Neural cell (in vitro differentiated cells): ENCODE results near the gene PANK1. TPM values are rescaled to one million over a fixed set of nuclear protein-coding genes. Genes with fewer than 3 reads are reported as not detected.

Experiments used
- H2AFZ ChIP-seq: fragments of 200-600, 300-800 bp; sonication (generic), shearing (Covaris generic); 2 replicates; pipeline ENCODE4 v1.6.0; 2014; ENCODE audit warnings: low read depth, mild to moderate bottlenecking, antibody characterized with exemption, low read length, moderate library complexity
- H3F3A ChIP-seq: fragments of 200-600 bp; shearing (Covaris generic); 2 replicates; pipeline ENCODE4 v1.6.1; 2016; ENCODE audit warnings: mild to moderate bottlenecking, moderate library complexity, mixed read lengths, antibody characterized with exemption, low read length; ENCODE audit not compliant: insufficient read depth, poor library complexity, severe bottlenecking
- H3K27ac ChIP-seq: fragments of 200-600, 300-800 bp; sonication (generic), shearing (Covaris generic); 2 replicates; pipeline ENCODE4 v1.5.1; 2014; ENCODE audit warnings: mild to moderate bottlenecking, low read length, moderate library complexity
- H3K27me3 ChIP-seq: fragments of 300-800, 200-600 bp; sonication (generic), shearing (Covaris generic); 2 replicates; pipeline ENCODE4 v1.6.0; 2014; ENCODE audit warnings: mild to moderate bottlenecking, low read depth, low read length, moderate library complexity; ENCODE audit not compliant: insufficient read depth
- H3K36me3 ChIP-seq: fragments of 300-800, 200-600 bp; sonication (generic), shearing (Covaris generic); 2 replicates; pipeline ENCODE4 v1.5.1; 2014; ENCODE audit warnings: mild to moderate bottlenecking, antibody characterized with exemption, low read length, moderate library complexity; ENCODE audit not compliant: insufficient read depth
- H3K4me2 ChIP-seq: fragments of 300-800, 200-600 bp; sonication (generic), shearing (Covaris generic); 2 replicates; pipeline ENCODE4 v1.6.0; 2014; ENCODE audit warnings: mild to moderate bottlenecking, low read length
- H3K4me3 ChIP-seq: fragments of 300-800, 200-600 bp; sonication (generic), shearing (Covaris generic); 2 replicates; pipeline ENCODE4 v1.5.1; 2014; ENCODE audit warnings: mild to moderate bottlenecking, low read length, moderate library complexity
- H3K79me2 ChIP-seq: fragments of 200-600 bp; shearing (Covaris generic); replicated peaks from 2 replicates; pipeline ENCODE4 v1.6.0; 2014; ENCODE audit warnings: mild to moderate bottlenecking, low read length, moderate library complexity; ENCODE audit not compliant: insufficient read depth
- H3K9ac ChIP-seq: fragments of 300-800, 200-600 bp; sonication (generic), shearing (Covaris generic); 2 replicates; pipeline ENCODE4 v1.6.1; 2016; ENCODE audit warnings: mild to moderate bottlenecking, low read length, mixed read lengths
- H3K9me2 ChIP-seq: fragments of 200-600 bp; shearing (Covaris generic); 2 replicates; pipeline ENCODE4 v1.6.1; 2016; ENCODE audit warnings: mild to moderate bottlenecking, low read length, mixed read lengths; ENCODE audit not compliant: insufficient read depth
- H3K9me3 ChIP-seq: fragments of 200-600, 300-800 bp; sonication (generic), shearing (Covaris generic); 2 replicates; pipeline ENCODE4 v1.6.1; 2016; ENCODE audit warnings: mild to moderate bottlenecking, mixed run types, low read length, moderate library complexity, mixed read lengths
- H4K20me1 ChIP-seq: fragments of 200-600 bp; shearing (Covaris generic); 2 replicates; pipeline ENCODE4 v1.6.1; 2016; ENCODE audit warnings: mild to moderate bottlenecking, mixed run types; ENCODE audit not compliant: insufficient read depth
- CTCF ChIP-seq: fragments of 450-650 bp; IDR thresholded peaks from 2 replicates; pipeline ENCODE4 v1.5.1; 2014; ENCODE audit warnings: antibody characterized with exemption, mild to moderate bottlenecking, moderate library complexity; ENCODE audit not compliant: poor library complexity, severe bottlenecking
- EP300 ChIP-seq: fragments of 450-650 bp; conservative IDR thresholded peaks from 2 replicates; pipeline ENCODE4 v1.6.1; 2014; ENCODE audit warnings: antibody characterized with exemption, mild to moderate bottlenecking, moderate library complexity; ENCODE audit not compliant: poor library complexity, severe bottlenecking
- EZH2 ChIP-seq: fragments of 200-600, 300-800 bp; shearing (Covaris generic), sonication (generic); IDR thresholded peaks from 2 replicates; pipeline ENCODE4 v1.6.1; 2014; ENCODE audit warnings: antibody characterized with exemption, low read length, borderline replicate concordance, mild to moderate bottlenecking; ENCODE audit not compliant: insufficient read depth, poor library complexity, severe bottlenecking
- MXI1 ChIP-seq: fragments of 450-650 bp; conservative IDR thresholded peaks from 2 replicates; pipeline ENCODE4 v1.6.1; 2014; ENCODE audit warnings: antibody characterized with exemption, mild to moderate bottlenecking; ENCODE audit not compliant: poor library complexity, severe bottlenecking
- RAD21 ChIP-seq: fragments of 450-650 bp; conservative IDR thresholded peaks from 2 replicates; pipeline ENCODE4 v1.6.1; 2014; ENCODE audit warnings: antibody characterized with exemption, mild to moderate bottlenecking, moderate library complexity
- REST ChIP-seq: IDR thresholded peaks from 2 replicates; pipeline ENCODE4 v1.6.1; 2012; ENCODE audit warnings: borderline replicate concordance
- SMC3 ChIP-seq: fragments of 450-650 bp; conservative IDR thresholded peaks from 2 replicates; pipeline ENCODE4 v1.6.1; 2014; ENCODE audit warnings: antibody characterized with exemption, mild to moderate bottlenecking, moderate library complexity; ENCODE audit not compliant: poor library complexity
- TAF1 ChIP-seq: IDR thresholded peaks from 2 replicates; pipeline ENCODE4 v1.6.1; 2012; ENCODE audit warnings: low read depth
- polyA plus RNA-seq: library from polyadenylated mRNA; depleted of rRNA; stranded (reverse); fragments of >200 nt; gene quantifications from 2 replicates; pipeline ENCODE4 v1.2.3, GENCODE V29; 2014

PANK1 gene
- polyA plus RNA-seq, 1 donor from 2014 or later, result 15.4 TPM

DNA sequence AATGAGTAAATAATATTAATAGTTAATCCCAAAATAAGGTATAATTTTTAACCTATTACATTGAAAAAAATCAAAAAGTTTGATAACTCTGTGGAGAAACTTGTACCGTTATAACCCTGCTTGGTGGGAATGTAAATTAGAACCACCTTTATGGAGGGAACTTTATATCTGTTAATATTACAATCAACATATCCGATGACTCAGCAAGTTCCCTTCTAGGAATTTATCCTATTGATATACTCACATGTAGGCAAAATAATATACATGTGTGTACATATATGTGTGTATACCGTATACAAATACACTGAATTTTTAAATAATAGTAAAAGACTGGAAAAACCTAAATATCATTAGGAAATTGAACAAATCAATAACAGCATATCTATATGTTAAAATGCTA lies 54.7 kb downstream of the PANK1 start:
- TF ChIP-seq RAD21 (no peak), EP300 (no peak), CTCF (no peak), EZH2 (no peak), REST (no peak)
- H3K4me3 ChIP-seq, result no peak overlapping the region
- H3K9me3 ChIP-seq, result no peaks in the 10 kb centered on the region
- no peaks in the 10 kb centered on the region for H3K27me3 ChIP-seq
- H4K20me1 ChIP-seq, result no peaks in the 10 kb centered on the region
- peaks cover 10% of the 10 kb centered on the region for H3K36me3 ChIP-seq
- no peaks in the 10 kb centered on the region for H3K9me2 ChIP-seq
- H2AFZ ChIP-seq, result no peak overlapping the region
- H3F3A ChIP-seq, result no peaks in the 10 kb centered on the region
- no peak overlapping the region for H3K4me2 ChIP-seq
- H3K9ac ChIP-seq, result no peak overlapping the region
- no peaks in the 10 kb centered on the region for H3K79me2 ChIP-seq
- no peak overlapping the region for H3K27ac ChIP-seq

GRCh38 chr10:89589101-89589720 lies 55.8 kb downstream of the PANK1 start:
- no peaks in the 10 kb centered on the region for H3K27me3 ChIP-seq
- H3K4me2 ChIP-seq, result no peak overlapping the region
- no peak overlapping the region for H3K4me3 ChIP-seq
- no peak overlapping the region for H3K9ac ChIP-seq
- H3K27ac ChIP-seq, result no peak overlapping the region
- no peaks in the 10 kb centered on the region for H3F3A ChIP-seq
- H3K9me2 ChIP-seq, result no peaks in the 10 kb centered on the region
- H3K36me3 ChIP-seq, result peaks cover 10% of the 10 kb centered on the region
- H2AFZ ChIP-seq, result no peak overlapping the region
- H3K79me2 ChIP-seq, result no peaks in the 10 kb centered on the region
- H4K20me1 ChIP-seq, result no peaks in the 10 kb centered on the region
- no peaks in the 10 kb centered on the region for H3K9me3 ChIP-seq
- TF ChIP-seq RAD21, result no peak
- no peak for TF ChIP-seq MXI1
- TF ChIP-seq CTCF, result no peak
- no peak for TF ChIP-seq TAF1
- TF ChIP-seq EZH2, result no peak
- no peak for TF ChIP-seq SMC3
- TF ChIP-seq EP300, result no peak
